Measurements from ENCODE around the gene GIPR.

GRCh38 chr19:45715139-45715538 is 47.1 kb downstream of the GIPR start:
- TF ChIP-seq, protein P1, sequence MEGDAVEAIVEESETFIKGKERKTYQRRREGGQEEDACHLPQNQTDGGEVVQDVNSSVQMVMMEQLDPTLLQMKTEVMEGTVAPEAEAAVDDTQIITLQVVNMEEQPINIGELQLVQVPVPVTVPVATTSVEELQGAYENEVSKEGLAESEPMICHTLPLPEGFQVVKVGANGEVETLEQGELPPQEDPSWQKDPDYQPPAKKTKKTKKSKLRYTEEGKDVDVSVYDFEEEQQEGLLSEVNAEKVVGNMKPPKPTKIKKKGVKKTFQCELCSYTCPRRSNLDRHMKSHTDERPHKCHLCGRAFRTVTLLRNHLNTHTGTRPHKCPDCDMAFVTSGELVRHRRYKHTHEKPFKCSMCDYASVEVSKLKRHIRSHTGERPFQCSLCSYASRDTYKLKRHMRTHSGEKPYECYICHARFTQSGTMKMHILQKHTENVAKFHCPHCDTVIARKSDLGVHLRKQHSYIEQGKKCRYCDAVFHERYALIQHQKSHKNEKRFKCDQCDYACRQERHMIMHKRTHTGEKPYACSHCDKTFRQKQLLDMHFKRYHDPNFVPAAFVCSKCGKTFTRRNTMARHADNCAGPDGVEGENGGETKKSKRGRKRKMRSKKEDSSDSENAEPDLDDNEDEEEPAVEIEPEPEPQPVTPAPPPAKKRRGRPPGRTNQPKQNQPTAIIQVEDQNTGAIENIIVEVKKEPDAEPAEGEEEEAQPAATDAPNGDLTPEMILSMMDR (IDR thresholded peaks at IDR 0.05), result no peak
- no peak for TF ChIP-seq TAF1 (IDR thresholded peaks at IDR 0.05; ENCODE audit: borderline replicate concordance, low read depth, low read length)
- no peak for TF ChIP-seq GABPA (IDR thresholded peaks at IDR 0.05; ENCODE audit: low read depth)
- TF ChIP-seq EP300 (IDR thresholded peaks at IDR 0.05; ENCODE audit: borderline replicate concordance in 1 of 2, low read depth in 1 of 2, low read length in 1 of 2), result no peak
- TF ChIP-seq SMC3 (IDR thresholded peaks at IDR 0.05; ENCODE audit: low read depth, low read length), result no peak
- no peak for TF ChIP-seq JUND (IDR thresholded peaks at IDR 0.05)
- TF ChIP-seq EZH2phosphoT487 (IDR thresholded peaks at IDR 0.05; ENCODE audit: borderline replicate concordance, low read depth), result no peak
- no peak for TF ChIP-seq POLR2AphosphoS5 (IDR thresholded peaks at IDR 0.05; ENCODE audit: low read depth, low read length)
